HG02885 (cell line): Measurements from ENCODE around the gene NKD1.

Experiments
- ATAC-seq: cut with Tn5 transposase; IDR thresholded peaks from one replicate; pipeline ENCODE4 v1.9.1; 2021; ENCODE audit warnings: mild to moderate bottlenecking; ENCODE audit not compliant: unreplicated experiment, poor library complexity

NKD1 gene

GRCh38 chr16:50595859-50596258 is 47.7 kb downstream of the NKD1 start:
- ATAC-seq, result no peak

GRCh38 chr16:50596762-50597450 is 48.7 kb downstream of the NKD1 start:
- ATAC-seq, result no peak

GRCh38 chr16:50597563-50598255 is 49.5 kb downstream of the NKD1 start:
- no peak for ATAC-seq

- ATAC-seq, result no peak
Observed at GRCh38 chr16:50598256-50598894, 50.2 kb downstream of the NKD1 start.

GRCh38 chr16:50598936-50599361 is 50.8 kb downstream of the NKD1 start:
- no peak for ATAC-seq

GRCh38 chr16:50599494-50599893 is 51.3 kb downstream of the NKD1 start:
- ATAC-seq, result no peak

- no peak for ATAC-seq
Observed at GRCh38 chr16:50600582-50601283, 52.5 kb downstream of the NKD1 start.

- ATAC-seq, result no peak
Observed at GRCh38 chr16:50601341-50601740, 53.1 kb downstream of the NKD1 start.

- no peak for ATAC-seq
Observed at GRCh38 chr16:50602126-50602525, 53.9 kb downstream of the NKD1 start.

- no peak for ATAC-seq
Observed at GRCh38 chr16:50602531-50603205, 54.5 kb downstream of the NKD1 start.

- no peak for ATAC-seq
Observed at GRCh38 chr16:50603206-50604064, 55.2 kb downstream of the NKD1 start.

GRCh38 chr16:50604065-50604418 is 55.8 kb downstream of the NKD1 start:
- no peak for ATAC-seq

- ATAC-seq, result no peak
Observed at GRCh38 chr16:50604610-50605009, 56.4 kb downstream of the NKD1 start.

GRCh38 chr16:50605733-50606430 is 57.7 kb downstream of the NKD1 start:
- no peak for ATAC-seq

GRCh38 chr16:50606431-50607050 is 58.3 kb downstream of the NKD1 start:
- ATAC-seq, result no peak

GRCh38 chr16:50607051-50607431 is 58.8 kb downstream of the NKD1 start:
- no peak for ATAC-seq

- no peak for ATAC-seq
Observed at GRCh38 chr16:50607447-50607846, 59.3 kb downstream of the NKD1 start.

- no peak for ATAC-seq
Observed at GRCh38 chr16:50607970-50608557, 59.9 kb downstream of the NKD1 start.
